Measurements from ENCODE around the gene IQSEC1. TPM values are rescaled to one million over a fixed set of nuclear protein-coding genes. Genes with fewer than 3 reads are reported as not detected.

Gene IQSEC1
- total RNA-seq, 4 donors from 2014 or later: 56.1 to 99.5 (median 78.2) TPM

GRCh38 chr3:12974819-12975218 lies 98.4 kb downstream of the IQSEC1 start:
- DNase-seq (ENCODE audit: extremely low spot score): no peak
- intact Hi-C loops (cut with DNase I): no loop called here
- H3K36me3 ChIP-seq: peaks cover 0 to 2% (median 0%) of the 10 kb centered on the region in 4 donors
- H3K4me3 ChIP-seq: no peak overlapping the region
- no peaks in the 10 kb centered on the region for H3K9me3 ChIP-seq
- TF ChIP-seq CTCF (IDR thresholded peaks at IDR 0.05) (no peak), POLR2AphosphoS5 (IDR thresholded peaks at IDR 0.05) (no peak), POLR2A (IDR thresholded peaks at IDR 0.05; ENCODE audit: low read depth) (no peak), EP300 (IDR thresholded peaks at IDR 0.05) (no peak)
- 100% methylated on average over 2 of the region's 6 CpGs for WGBS
- peaks cover 1 to 15% (median 5%) of the 10 kb centered on the region in 4 donors for H3K4me1 ChIP-seq
- no peaks in the 10 kb centered on the region for H3K27me3 ChIP-seq
- H3K27ac ChIP-seq (replicated peaks in 1 of 4): no peak overlapping the region

- intact Hi-C loops (cut with DNase I): no loop called here
- H3K9me3 ChIP-seq: no peaks in the 10 kb centered on the region
- no peak for TF ChIP-seq POLR2A (IDR thresholded peaks at IDR 0.05; ENCODE audit: low read depth)
- no peak for TF ChIP-seq POLR2AphosphoS5 (IDR thresholded peaks at IDR 0.05)
- no peak for TF ChIP-seq EP300 (IDR thresholded peaks at IDR 0.05)
- TF ChIP-seq CTCF (IDR thresholded peaks at IDR 0.05): no peak
- H3K27me3 ChIP-seq: no peaks in the 10 kb centered on the region
- no peak overlapping the region for H3K4me3 ChIP-seq
- peaks cover 6 to 19% (median 10%) of the 10 kb centered on the region in 4 donors for H3K4me1 ChIP-seq
- 83% methylated on average over 3 of the region's 6 CpGs for WGBS
- H3K27ac ChIP-seq (replicated peaks in 1 of 4): no peak overlapping the region
- no peak for DNase-seq (ENCODE audit: extremely low spot score)
- H3K36me3 ChIP-seq: no peaks in the 10 kb centered on the region
Observed at GRCh38 chr3:12974334-12974733, 98.9 kb downstream of the IQSEC1 start.

DNA sequence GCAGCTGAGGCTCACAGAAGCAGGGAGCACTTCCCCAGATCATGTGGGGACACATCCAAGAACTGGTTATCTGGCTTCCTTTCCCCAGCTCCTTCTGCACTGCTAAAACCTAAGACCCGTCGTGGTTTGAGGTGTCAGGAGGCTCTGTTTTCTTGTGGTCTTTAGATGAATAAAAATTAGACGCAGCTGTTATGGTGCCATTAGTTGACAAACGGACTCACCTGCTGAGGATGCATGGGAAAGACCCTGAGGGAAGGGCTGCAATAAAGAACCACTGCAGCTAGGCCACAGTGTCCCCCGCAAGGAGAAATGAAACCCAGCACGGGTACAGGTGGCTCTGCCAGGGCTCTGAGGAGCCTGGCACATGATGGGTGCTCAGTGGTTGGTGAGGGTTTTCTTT lies 99.4 kb downstream of the IQSEC1 start:
- TF ChIP-seq POLR2A (IDR thresholded peaks at IDR 0.05; ENCODE audit: low read depth): no peak
- TF ChIP-seq CTCF (IDR thresholded peaks at IDR 0.05): no peak
- no peak for TF ChIP-seq POLR2AphosphoS5 (IDR thresholded peaks at IDR 0.05)
- TF ChIP-seq EP300 (IDR thresholded peaks at IDR 0.05): no peak
- no peaks in the 10 kb centered on the region for H3K36me3 ChIP-seq
- no peaks in the 10 kb centered on the region for H3K27me3 ChIP-seq
- intact Hi-C loops (cut with DNase I): no loop called here
- H3K4me1 ChIP-seq: peaks cover 11 to 24% (median 14%) of the 10 kb centered on the region in 4 donors
- no peaks in the 10 kb centered on the region for H3K9me3 ChIP-seq
- 88% methylated on average over 6 of the region's 6 CpGs for WGBS
- no peak for DNase-seq (ENCODE audit: extremely low spot score)
- H3K27ac ChIP-seq (replicated peaks in 1 of 4): no peak overlapping the region
- H3K4me3 ChIP-seq: no peak overlapping the region

GRCh38 chr3:12972781-12973702 lies 100.2 kb downstream of the IQSEC1 start:
- Histone ChIP-seq H3K27me3 (no peaks in the 10 kb centered on the region), H3K4me1 (peaks cover 19 to 31% (median 22%) of the 10 kb centered on the region in 4 donors), H3K27ac (replicated peaks in 1 of 4) (no peak overlapping the region), H3K9me3 (no peaks in the 10 kb centered on the region), H3K4me3 (no peak overlapping the region), H3K36me3 (no peaks in the 10 kb centered on the region)
- WGBS: 83% methylated on average over 9 of the region's 10 CpGs
- intact Hi-C loops (cut with DNase I): no loop called here
- TF ChIP-seq EP300 (IDR thresholded peaks at IDR 0.05): no peak
- TF ChIP-seq POLR2AphosphoS5 (IDR thresholded peaks at IDR 0.05): no peak
- DNase-seq (ENCODE audit: extremely low spot score): no peak

- 96% methylated on average over 3 of the region's 3 CpGs for WGBS
- H3K9me3 ChIP-seq: no peaks in the 10 kb centered on the region
- H3K4me3 ChIP-seq: no peak overlapping the region
- intact Hi-C loops (cut with DNase I): no loop called here
- peaks cover 22 to 34% (median 26%) of the 10 kb centered on the region in 4 donors for H3K4me1 ChIP-seq
- H3K27ac ChIP-seq (replicated peaks in 1 of 4): no peak overlapping the region
- DNase-seq (ENCODE audit: extremely low spot score): no peak
- TF ChIP-seq POLR2A (IDR thresholded peaks at IDR 0.05; ENCODE audit: low read depth) (no peak), CTCF (IDR thresholded peaks at IDR 0.05) (no peak), POLR2AphosphoS5 (IDR thresholded peaks at IDR 0.05) (no peak), EP300 (IDR thresholded peaks at IDR 0.05) (no peak)
- H3K27me3 ChIP-seq: no peaks in the 10 kb centered on the region
- H3K36me3 ChIP-seq: no peaks in the 10 kb centered on the region
Observed at GRCh38 chr3:12972043-12972442, 101.2 kb downstream of the IQSEC1 start.
